COLO829 (cell line): ENCODE results near the gene GLTP.

ENCODE experiments used
- DNase-seq: peaks from one replicate; pipeline ENCODE4 v3.0.0; 2012; ENCODE audit warnings: low spot score

The GLTP gene

DNA sequence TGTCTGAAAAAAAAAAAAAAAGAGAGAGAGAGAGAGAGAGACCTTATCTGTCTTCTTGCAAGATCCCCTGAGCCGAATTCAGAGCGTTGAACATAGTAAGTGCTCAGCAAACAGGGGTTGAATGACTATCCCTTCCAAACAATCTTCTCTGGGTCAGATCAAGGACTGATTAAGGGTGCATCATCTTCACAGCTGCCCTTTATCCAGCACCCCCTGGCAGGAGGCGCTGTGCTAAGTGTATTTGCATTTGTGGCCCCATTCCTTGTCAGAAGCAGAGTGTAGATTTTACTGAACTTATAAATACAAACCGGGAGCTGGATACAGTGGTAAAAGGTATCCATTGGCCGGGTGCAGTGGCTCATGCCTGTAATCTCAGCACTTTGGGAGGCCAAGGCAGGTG lies 38.3 kb downstream of the GLTP start:
- DNase-seq, result no peak

DNA sequence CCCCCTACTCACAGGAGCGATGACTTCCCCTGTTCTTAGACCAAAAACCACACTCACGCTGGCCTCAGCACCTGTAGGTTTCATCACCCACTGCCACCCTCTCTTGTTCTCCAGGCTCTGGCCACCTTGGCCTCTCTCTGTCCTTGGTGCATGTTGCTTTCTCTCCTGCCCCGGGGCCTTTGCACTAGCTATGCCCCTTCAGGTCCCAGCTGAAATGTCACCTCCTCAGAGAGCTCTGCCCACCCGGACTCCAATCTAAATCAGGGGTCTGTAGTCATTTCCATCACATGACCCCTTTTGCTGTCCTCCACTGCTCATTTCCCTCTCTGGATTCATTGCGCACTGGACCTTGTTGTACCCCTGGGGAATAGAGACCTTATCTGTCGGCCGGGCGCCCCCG lies 39.0 kb downstream of the GLTP start:
- no peak for DNase-seq

DNA sequence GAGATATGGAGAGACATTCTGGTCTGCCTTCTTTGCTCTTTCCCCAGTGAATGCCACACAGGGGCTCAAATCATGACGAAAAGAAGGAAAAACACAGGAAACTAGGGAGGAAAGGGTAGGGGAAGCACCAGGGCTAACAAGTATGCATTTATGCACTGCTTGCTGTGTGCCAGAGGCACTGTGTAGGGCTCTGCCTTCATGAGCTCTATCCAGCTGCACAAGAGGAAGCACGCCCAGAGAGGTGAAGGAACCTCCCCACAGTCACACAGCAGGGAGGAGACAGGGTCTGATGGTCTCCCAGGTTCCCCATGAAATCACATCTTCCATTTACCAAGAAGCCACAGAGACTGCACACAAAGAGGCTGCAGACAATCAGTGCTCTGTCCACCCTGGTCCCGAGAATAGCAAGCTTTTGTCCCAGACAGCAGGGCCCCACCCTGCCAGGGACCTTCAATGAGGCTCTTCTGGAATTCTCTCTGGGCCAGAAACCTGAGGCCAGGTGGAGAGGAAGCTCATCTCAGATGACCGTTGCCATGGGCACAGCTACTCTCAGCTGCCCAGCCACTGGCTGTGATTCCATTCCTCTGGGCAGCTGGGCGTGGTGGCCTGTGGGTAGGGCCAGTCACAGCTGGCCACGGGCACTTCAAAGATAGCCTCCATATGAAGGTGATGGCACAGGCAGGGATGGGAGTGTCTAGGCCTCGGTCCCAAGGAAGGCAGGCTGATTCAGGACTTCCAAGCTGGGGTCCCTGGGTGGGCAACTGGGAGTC lies 39.9 kb downstream of the GLTP start:
- peak; percentile 85 for DNase-seq

DNA sequence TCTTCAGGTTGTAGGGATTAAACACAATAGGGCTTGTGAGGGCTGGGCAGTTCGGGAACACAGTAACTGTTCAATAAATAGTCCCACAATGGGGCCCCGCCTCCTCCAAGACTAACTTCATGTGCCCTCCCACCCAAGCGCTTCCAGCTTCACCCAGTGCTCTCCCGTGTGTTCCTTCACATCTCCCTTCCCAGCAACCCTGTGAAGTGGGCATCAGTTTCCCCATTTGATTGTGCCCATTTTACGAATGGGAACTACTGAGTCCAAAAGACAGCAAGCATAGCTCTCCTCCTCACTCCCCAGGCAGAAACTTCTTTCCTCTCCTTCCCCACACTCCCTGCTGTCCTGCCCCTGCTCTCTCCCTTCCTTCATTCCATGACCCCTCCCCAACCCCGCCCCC lies 40.9 kb downstream of the GLTP start:
- no peak for DNase-seq

DNA sequence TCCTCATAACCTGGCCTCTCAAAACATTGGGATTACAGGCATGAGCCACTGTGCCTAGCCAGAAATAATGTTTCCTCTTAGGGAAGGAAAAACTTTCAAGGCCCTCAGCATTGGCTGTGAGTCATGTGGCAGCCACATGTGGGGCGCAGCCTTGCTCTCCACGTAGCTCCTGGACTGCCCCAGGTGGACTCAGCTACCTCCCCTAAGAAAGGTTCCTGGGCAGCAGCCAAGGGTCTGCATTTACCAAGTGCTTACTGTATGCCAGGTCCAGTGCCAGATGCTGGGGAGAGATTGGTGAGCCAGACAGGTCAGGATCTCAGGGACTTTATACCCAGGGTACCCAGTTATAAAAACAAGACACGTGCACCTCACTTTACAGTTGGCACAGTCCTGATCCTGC lies 43.4 kb downstream of the GLTP start:
- no peak for DNase-seq

DNA sequence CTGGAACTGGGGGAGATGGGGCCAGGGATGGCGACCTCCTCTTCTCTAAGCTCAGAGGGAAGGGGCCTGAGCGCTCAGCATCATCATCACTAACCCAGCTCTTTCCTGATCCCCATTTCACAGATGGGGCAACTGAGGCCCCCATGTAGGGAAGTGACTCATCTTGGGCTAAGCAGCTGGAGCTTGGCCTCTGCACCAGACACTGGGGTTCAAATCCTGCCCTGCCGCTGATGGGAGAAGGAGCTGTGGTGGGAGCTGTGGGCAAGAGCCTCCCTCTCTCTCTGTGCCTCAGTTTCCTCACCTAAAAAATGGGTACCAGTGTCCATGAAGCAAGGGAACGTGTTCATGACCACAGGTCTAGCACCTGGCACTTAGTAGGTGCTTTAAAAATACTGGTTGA lies 44.5 kb downstream of the GLTP start:
- DNase-seq, result no peak

DNA sequence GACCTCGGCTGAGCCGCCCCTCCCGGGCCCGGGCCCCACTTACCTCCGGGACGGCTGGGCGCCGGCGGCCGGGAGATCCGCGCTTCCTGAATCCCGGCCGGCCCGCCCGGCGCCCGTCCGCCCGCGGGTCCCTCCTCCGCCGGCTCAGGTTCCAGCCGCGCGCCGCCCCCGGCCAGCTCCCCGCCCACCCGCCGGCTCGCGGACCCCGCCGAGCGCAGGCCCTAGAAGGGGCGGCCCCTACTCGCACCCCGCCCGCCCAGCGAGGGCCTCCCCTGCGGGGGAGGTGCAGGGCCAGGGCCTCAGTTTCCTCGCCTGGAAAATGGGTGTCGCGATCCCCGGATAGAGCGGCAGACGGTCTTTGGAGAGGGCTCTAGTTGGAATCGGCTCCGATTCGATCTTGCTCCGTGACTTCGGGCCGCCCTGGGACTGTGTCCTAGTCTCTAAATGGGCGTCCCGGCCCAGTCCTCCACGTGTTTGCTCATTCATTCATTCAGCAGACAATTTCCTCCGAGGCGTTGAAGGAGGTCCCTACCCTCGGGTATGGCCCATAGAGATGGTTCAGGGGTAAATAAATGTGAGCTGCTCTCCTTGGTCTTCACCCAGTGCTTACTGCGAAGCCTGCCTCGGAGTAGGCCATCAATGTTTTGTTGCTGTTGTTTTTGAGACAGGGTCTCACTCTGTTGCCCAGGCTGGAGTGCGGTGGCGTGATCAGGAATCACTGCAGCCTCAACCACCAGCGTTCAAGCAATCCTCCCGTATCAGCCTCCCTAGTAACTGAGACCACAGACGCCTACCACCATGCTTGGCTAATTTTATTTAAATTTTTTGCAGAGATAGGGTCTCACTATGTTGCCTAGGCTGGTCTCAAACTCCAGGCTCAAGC lies 46.8 kb downstream of the GLTP start, which contains the start of gene TRPV4:
TRPV4 (minus strand) TSS at position 92 of the 883 bp plus-strand sequence. CDS start 18,602 bp downstream, outside the sequence.
- DNase-seq, result no peak

DNA sequence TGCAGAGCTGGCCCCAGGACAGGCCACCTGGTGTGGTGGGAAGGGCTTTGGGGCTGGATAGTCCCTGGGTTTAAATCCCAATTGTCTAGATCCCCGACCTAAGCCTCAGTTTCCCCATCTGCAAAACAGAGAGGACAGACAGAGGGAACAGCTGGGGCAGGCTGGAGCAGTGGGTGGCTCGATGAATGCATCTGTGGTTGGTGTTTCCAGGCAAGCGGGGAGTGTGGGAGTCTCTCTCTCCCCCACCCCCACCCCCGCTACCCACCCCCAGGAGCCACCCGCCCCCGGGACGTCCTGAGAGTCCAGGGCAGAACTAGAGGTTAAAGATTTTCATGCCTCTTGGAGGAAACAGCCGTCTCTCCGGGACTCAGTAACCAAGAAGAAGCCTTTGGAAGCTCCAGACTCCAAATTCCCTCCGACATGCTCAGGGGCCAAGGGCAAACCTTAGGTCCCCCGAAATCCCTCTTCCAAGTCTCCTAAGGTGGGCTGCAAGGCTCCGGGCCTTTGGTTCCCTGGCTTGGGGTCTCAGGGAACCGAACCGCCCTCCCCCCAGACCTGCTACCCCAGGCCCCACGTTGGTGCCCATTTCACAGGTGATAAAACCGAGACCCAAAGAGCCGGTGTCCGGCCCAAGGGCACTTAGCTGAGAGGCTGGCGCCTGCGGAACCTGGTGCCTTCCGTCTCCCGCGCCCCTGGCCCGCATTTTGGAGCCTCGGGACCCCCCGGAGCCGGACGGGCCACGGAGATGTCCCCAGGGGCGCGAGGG lies 47.6 kb downstream of the GLTP start:
- no peak for DNase-seq

DNA sequence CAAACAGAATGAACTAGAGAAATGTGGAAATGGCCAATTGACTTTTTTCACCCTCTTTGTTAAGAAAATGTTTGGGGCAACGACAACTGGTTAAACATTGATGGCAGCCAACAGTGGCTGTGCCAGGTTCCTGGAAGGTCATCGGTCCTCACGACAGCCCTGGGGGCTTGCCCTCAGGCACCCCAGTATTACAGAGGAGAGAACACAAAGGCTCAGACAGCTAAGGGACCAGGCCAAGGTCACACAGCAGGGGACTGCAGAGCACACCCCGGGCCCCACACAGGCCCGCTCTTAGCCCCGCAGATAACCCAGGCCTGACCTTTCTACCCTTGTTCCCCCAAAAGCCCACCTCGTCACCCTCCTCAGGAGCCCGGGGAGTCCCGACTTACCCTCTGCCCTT lies 48.4 kb downstream of the GLTP start:
- no peak for DNase-seq

DNA sequence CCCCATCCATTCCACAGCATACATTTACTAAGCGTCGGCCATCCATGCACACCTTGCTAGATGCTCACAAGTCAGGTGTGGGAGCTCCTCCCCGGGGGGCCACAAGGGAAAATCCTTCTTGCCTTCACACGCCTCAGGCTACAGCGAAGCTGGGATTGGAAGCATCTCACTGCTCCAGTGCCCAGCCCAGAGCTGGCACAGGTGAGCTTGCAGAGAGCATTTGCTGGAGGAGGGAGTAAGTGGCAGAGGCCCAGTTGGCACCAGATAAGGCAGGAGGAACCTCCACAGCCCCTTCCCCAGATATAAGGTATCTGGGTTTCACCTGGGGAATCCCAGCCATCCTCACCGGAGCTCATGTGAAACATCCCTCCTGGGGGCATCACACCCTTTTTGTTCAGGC lies 49.0 kb downstream of the GLTP start:
- no peak for DNase-seq

DNA sequence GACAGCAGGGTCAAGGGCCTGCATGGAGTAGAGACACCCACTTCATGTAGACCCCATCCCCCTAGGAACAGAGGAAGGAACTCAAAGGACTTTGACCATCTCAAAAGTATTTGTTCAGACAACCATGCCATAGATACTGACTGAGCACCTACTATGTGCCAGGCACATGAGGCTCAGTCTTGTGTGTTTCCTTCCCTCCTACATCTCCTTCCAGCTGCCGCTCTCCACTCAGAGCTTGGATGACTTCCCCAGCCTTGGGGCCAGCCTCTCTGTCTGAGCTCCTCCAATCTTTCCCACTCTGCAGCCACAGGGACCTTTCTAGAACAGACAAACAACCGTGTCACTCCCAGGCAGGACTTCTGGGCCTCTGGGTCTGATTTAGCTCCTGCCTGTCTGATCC lies 49.6 kb downstream of the GLTP start:
- no peak for DNase-seq

DNA sequence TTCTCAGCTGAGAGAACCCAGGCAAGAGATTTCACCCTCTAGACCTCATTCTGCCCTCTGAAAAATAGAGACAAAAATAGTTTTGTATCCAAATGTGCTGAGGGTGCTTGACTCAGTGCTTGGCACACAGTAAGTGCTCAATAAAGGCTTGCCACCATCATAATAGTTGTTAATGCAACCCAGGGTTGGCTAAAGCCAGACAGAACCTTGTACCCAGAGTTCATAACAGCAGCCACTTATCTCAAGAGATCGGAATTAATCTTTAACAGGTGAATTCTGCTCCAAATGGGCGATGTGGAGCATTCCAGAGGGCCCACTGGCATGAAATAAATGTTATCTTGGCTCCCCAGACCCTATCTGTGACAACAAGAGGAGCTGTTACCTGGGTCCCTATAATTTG lies 50.1 kb downstream of the GLTP start:
- DNase-seq, result no peak

DNA sequence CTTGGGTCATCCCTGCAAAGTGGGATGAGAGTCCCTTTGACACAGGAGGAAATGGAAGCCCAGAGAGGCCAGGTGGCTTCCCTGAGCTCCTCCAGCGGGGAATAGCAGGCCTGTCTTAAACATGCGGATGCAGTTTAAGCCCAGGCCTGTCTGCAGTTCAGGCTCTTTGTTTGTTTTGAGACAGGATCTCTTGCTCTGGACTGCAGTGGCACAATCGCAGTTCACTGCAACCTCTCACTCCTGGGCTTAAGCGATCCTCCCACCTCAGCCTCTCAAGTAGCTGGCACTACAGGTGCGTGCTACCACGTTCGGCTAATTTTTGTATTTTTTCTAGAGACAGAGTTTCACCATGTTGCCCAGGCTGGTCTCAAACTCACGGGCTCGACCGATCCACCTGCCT lies 50.7 kb downstream of the GLTP start:
- DNase-seq, result no peak

DNA sequence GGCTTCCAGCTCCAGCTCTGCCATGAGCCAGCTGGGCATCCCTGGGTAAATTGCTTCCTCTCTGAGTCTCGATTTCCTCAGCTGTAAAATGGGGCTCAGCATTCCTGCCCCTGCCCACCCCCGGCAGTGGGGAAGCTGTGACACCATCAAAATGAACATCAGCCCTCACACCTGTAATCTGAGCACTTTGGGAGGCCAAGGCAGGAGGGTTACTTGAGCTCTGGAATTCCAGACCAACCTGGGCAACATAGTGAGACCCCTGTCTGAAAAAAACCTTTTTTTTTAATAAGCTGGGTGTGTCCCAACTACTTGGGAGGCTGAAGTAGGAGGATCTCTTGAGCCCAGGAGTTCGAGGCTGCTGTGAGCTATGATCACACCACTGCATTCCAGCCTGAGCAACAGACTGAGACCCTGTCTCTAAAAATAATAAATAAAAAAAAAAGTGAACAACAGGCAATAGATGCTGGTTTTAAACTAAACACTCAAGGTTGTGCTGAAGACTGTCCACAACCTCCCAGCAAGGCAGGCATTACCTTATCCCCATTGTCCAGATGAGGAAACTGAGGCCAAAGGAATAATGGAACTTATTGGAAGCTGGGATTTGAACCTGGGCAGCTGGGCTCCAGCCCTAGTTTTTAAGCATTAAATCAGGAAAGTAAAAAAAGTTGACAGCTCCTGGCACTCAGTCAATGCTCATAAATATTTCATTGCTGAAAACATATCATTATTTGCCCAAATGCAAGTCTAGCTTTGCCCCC lies 51.4 kb downstream of the GLTP start:
- no peak for DNase-seq

DNA sequence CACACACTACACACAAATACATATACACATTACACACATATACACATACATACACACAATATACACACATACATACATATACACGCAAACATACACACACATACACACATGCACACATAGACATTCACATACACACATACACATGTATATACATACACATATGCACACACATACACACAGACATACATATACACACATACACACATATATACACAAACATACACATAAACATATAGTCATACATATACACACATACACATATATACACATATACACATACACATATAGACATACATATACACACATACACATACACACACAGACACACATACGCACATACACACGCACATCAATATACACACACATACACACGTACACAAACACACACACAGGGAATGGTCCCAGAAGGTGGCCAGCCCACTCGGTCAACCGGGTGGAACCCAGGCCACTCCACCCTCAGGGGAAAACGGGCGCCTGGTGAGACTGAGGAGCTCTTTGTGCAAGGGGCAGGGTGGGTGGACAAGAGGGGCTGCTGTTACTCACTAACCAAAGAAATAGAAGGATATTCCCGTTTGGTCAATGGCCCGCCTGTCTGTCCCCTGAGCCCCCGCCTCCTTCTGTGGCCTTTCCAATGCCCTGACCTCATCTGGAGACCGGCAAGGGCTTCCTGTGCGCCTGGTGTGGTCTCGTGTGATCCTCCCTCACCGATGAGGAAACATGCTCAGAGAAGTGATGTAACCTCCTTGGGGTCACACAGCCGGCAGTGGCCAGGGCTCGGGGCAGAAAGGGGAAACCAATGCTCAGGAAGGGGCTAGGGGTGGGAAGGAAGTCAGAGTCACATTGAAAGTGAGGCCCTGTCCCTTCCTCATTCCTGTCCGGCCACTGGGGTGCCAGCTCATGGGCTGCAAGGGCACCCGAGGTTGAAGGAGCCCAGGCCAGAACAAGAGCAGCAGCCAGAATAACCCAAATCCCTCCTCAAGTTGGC lies 52.5 kb downstream of the GLTP start:
- DNase-seq, result peak; percentile 69

DNA sequence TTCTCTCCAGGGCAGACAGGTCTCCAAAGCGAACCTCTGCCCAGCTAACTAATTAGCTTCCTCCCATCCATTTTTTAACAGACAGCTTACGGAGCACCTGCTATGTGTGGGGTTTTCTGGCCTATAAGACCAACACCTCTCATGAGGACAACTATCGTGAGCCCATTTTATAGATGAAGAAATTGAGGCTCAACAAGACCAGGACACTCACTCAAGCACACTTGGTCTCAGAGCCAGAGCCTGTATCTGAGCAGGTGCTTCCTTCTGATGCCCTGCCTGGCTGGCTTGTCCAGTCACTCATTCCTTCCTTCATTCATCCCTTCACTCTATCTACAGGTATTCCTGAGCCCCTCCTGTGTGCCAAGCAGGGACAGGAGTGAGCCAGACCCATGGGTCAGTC lies 53.3 kb downstream of the GLTP start:
- no peak for DNase-seq

DNA sequence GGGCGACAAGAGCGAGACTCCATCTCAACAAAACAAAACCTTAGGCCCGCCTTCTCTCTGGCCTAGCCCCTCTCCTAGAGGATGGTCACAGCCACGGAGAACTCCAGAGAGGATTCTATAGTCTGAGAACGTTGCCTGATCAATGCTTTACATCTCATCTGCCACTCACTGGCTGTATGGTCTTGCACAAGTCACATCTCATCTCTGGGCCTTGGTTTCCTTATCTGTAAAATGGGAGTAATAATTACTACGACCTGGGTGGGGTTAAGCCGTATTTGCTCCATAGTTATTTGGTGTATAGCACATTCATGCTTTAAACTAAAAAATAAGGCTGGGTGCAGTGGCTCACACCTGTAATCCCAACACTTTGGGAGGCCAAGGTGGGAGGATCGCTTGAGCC lies 55.6 kb downstream of the GLTP start:
- no peak for DNase-seq

DNA sequence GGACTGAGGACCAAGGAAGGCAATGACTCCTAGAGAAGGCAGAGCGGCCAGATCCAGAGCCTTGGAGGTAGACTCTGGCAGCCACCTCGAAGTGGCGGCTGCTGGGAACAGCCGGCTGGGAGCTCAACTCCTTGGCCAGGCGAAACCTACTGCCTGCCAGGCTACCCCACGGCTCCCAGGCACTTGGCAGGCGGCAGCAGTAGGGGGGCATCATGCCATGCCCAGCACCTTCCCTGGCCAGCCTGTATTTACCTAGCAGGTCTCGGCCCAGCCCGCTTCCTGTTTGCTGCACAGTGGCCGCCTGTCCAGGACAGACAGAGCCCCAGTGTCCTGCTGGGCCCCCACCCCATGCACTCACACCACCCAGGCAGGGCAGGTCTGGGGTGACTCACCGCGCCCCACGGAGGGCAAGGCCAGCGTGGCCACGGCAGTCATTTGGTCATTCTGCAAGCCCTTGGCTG lies 57.4 kb downstream of the GLTP start:
- DNase-seq, result peak; percentile 47

DNA sequence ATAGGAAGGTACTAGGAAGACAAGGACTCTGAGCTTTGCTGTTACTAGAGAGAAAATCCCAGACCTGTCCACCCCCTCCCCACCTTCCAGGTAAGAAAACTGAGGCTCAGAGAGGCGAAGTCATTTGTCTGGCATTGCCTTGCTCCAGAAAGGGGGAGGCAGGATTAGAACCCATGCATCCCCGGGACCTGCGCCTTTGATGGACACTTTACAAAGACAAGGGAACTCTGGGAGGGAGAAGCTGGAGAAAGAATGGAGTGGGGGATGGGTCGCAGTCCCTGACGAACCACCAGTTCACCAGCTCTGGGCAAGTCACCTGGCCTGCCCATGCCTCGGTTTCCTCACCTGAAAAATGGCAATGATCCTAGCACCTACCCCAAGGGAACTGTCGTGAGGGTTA lies 57.9 kb downstream of the GLTP start:
- DNase-seq, result no peak

DNA sequence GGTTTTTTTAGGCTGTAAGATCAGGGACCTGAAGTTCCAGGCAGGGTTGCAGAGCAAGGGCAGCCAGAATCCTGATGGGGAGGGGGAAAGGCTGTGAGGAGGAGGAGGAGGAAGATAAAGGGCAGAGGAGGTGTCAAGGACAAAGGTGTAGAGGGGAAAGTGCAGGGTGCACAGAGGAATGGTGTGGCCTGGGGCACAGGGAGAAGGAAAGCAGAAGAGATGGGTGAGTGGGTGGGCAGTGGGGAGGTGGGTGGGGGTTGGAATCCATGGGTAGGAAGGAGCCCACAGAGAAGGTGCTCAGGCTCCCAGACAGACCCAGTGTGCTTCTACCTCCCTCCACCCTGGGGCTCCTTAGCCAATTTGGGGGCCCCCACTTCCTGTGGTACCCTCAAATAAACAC lies 58.4 kb downstream of the GLTP start:
- no peak for DNase-seq
